Measurements from ENCODE around the gene DHRS7B. TPM values are rescaled to one million over a fixed set of nuclear protein-coding genes. Genes with fewer than 3 reads are reported as not detected.

DHRS7B gene
- total RNA-seq, 1 donor from 2014 or later, result 21.6 TPM

DNA sequence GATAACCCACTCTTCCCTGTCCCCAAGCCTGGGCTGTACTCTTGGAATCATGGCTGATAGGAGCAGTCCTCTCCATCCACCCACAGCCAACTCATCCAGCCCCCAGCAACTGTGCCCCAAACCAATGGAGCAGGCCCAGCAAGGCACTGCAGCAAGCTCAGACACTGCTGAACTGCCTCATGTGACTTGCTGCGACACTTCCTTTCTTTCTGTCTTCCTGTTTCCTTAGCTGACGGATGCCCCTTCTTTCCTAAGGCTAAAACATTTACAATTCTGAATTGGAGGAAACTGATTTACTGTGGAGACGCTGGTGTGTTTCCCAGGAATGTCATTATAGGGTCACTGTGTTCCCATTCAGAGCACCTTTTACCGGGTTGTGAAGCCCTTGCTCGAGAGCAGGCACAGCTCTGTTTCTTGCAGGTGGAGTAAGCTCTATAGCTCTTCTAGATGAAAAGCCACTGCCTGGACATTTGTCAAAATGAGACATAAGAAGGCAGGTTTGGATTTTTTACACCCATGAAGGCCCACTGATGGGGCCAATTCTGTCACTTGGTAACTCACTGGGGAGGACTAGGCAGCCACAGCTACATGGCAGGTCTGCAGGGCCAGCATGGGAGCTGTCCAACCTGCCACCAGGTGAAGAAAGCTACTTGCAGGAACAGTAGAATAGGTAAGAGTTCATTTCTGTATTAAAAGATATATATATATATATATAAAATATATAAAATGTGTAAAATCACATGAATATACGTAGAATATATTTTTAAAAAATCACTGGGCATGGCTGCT lies 59.8 kb downstream of the DHRS7B start:
- Mint-ChIP-seq H3K4me3 (no peak overlapping the region), H3K27ac (no peak overlapping the region), H3K36me3 (peaks cover 26% of the 10 kb centered on the region), H3K27me3 (ENCODE audit: insufficient read depth, low read depth) (no peaks in the 10 kb centered on the region), H3K9me3 (no peaks in the 10 kb centered on the region), H3K4me1 (no peaks in the 10 kb centered on the region)
- no peak overlapping the region for H3K9ac ChIP-seq
- TF ChIP-seq EZH2 (IDR thresholded peaks at IDR 0.05) (no peak), EZH2phosphoT487 (IDR thresholded peaks at IDR 0.05) (no peak)
- TF ChIP-seq, protein P1, sequence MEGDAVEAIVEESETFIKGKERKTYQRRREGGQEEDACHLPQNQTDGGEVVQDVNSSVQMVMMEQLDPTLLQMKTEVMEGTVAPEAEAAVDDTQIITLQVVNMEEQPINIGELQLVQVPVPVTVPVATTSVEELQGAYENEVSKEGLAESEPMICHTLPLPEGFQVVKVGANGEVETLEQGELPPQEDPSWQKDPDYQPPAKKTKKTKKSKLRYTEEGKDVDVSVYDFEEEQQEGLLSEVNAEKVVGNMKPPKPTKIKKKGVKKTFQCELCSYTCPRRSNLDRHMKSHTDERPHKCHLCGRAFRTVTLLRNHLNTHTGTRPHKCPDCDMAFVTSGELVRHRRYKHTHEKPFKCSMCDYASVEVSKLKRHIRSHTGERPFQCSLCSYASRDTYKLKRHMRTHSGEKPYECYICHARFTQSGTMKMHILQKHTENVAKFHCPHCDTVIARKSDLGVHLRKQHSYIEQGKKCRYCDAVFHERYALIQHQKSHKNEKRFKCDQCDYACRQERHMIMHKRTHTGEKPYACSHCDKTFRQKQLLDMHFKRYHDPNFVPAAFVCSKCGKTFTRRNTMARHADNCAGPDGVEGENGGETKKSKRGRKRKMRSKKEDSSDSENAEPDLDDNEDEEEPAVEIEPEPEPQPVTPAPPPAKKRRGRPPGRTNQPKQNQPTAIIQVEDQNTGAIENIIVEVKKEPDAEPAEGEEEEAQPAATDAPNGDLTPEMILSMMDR (IDR thresholded peaks at IDR 0.05), result no peak
- no peaks in the 10 kb centered on the region for H3K4me1 ChIP-seq
- no peaks in the 10 kb centered on the region for H3K9me3 ChIP-seq (ENCODE audit: low read depth)
- no peaks in the 10 kb centered on the region for H3K27me3 ChIP-seq
- H3K36me3 ChIP-seq, result no peaks in the 10 kb centered on the region
- H3K4me3 ChIP-seq, result no peak overlapping the region
- no peaks in the 10 kb centered on the region for H3F3A ChIP-seq (ENCODE audit: low read depth)
- no peak overlapping the region for H2AFZ ChIP-seq (replicated peaks)
- no peak for DNase-seq (ENCODE audit: low spot score)
- no peak overlapping the region for H3K27ac ChIP-seq
- no peaks in the 10 kb centered on the region for H4K20me1 ChIP-seq (ENCODE audit: low read depth)
- no peaks in the 10 kb centered on the region for H3K79me2 ChIP-seq (ENCODE audit: low read depth)
- H3K4me2 ChIP-seq, result no peak overlapping the region

DNA sequence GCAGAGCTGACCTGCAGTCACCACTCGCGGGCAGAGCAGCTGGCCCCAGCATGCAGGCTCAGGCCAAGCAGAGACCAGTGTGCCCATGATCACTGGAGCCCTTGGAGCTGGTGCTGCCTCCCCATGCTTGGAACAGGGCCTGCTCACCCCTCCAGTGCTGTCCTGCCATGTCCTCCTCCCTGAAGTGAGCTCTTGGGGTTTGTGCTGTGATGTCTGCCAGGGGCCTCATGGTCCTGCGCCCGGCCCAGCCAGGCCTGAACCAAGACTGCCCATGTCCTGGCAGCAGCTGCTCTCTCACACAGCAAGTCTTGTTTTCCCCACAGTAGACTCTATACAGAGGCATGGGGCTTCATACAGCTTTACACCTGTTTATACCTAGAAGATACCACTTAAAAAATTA lies 62.6 kb downstream of the DHRS7B start:
- Histone ChIP-seq H3K4me1 (no peaks in the 10 kb centered on the region), H2AFZ (replicated peaks) (no peak overlapping the region), H3K27ac (no peak overlapping the region), H3K9ac (no peak overlapping the region), H3K4me2 (no peak overlapping the region), H3K36me3 (no peaks in the 10 kb centered on the region), H3K79me2 (ENCODE audit: low read depth) (no peaks in the 10 kb centered on the region), H4K20me1 (ENCODE audit: low read depth) (no peaks in the 10 kb centered on the region), H3K27me3 (no peaks in the 10 kb centered on the region), H3K4me3 (no peak overlapping the region), H3K9me3 (ENCODE audit: low read depth) (no peaks in the 10 kb centered on the region), H3F3A (ENCODE audit: low read depth) (no peaks in the 10 kb centered on the region)
- Mint-ChIP-seq H3K27ac (no peak overlapping the region), H3K27me3 (ENCODE audit: insufficient read depth, low read depth) (peaks cover 2% of the 10 kb centered on the region), H3K36me3 (peaks cover 27% of the 10 kb centered on the region), H3K9me3 (no peaks in the 10 kb centered on the region), H3K4me1 (no peaks in the 10 kb centered on the region), H3K4me3 (no peak overlapping the region)
- DNase-seq (ENCODE audit: low spot score), result no peak
- no peak for TF ChIP-seq EZH2phosphoT487 (IDR thresholded peaks at IDR 0.05)
- TF ChIP-seq, protein P1 (IDR thresholded peaks at IDR 0.05), result no peak

DNA sequence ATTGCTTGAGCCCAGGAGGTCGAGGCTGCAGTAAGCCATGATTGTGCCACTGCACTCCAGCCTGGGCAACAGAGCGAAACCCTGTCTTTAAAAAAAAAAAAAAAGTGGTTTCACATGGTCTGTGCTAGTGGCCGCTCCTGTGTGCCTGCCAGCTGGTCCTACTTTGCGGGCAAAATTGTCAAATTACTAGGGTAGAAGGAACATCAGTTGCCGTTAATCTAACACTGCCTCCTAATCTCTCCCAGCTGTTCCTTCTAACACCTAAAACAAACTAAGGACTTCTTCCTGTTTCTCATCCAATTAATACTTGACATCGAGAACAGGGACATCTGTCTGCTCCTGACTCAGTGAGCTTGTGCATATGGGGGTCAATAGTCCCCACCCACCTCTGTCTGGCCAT lies 63.3 kb downstream of the DHRS7B start:
- no peaks in the 10 kb centered on the region for H3K9me3 ChIP-seq (ENCODE audit: low read depth)
- no peaks in the 10 kb centered on the region for H4K20me1 ChIP-seq (ENCODE audit: low read depth)
- TF ChIP-seq, protein P1 (IDR thresholded peaks at IDR 0.05), result no peak
- TF ChIP-seq EZH2phosphoT487 (IDR thresholded peaks at IDR 0.05) (no peak), EZH2 (IDR thresholded peaks at IDR 0.05) (no peak)
- no peak overlapping the region for H3K4me2 ChIP-seq
- H3F3A ChIP-seq (ENCODE audit: low read depth), result no peaks in the 10 kb centered on the region
- no peak for DNase-seq (ENCODE audit: low spot score)
- Mint-ChIP-seq H3K4me3 (no peak overlapping the region), H3K27ac (no peak overlapping the region), H3K9me3 (no peaks in the 10 kb centered on the region), H3K4me1 (no peaks in the 10 kb centered on the region), H3K36me3 (peaks cover 22% of the 10 kb centered on the region), H3K27me3 (ENCODE audit: insufficient read depth, low read depth) (peaks cover 2% of the 10 kb centered on the region)
- H3K27me3 ChIP-seq, result no peaks in the 10 kb centered on the region
- H3K4me1 ChIP-seq, result no peaks in the 10 kb centered on the region
- H2AFZ ChIP-seq (replicated peaks), result no peak overlapping the region
- H3K27ac ChIP-seq, result no peak overlapping the region
- no peaks in the 10 kb centered on the region for H3K36me3 ChIP-seq
- H3K4me3 ChIP-seq, result no peak overlapping the region
- H3K79me2 ChIP-seq (ENCODE audit: low read depth), result no peaks in the 10 kb centered on the region
- H3K9ac ChIP-seq, result no peak overlapping the region

All from neural progenitor cell (in vitro differentiated cells).